ENCODE data around the gene ZNF548. TPM values are rescaled to one million over a fixed set of nuclear protein-coding genes. Genes with fewer than 3 reads are reported as not detected.

Gene ZNF548
- total RNA-seq, 1 donor from 2014 or later = 16.6 TPM

GRCh38 chr19:57419439-57419838, 29.8 kb downstream of the ZNF548 start:
- Histone ChIP-seq H3K4me1 (ENCODE audit: insufficient read depth, low read length) (no peaks in the 10 kb centered on the region), H2AFZ (ENCODE audit: low read depth, low read length) (no peak overlapping the region), H3K79me2 (ENCODE audit: insufficient read depth, low read length) (peaks cover 33% of the 10 kb centered on the region), H3K4me2 (ENCODE audit: low read length) (no peak overlapping the region), H3K27me3 (ENCODE audit: insufficient read depth, low read length) (no peaks in the 10 kb centered on the region), H3K4me3 (ENCODE audit: insufficient read depth, low read depth, low read length) (peak overlapping the region; percentile 10), H3K9ac (ENCODE audit: low read length) (no peak overlapping the region), H3K27ac (ENCODE audit: low read depth, low read length) (no peak overlapping the region), H4K20me1 (ENCODE audit: insufficient read depth, low read length) (no peaks in the 10 kb centered on the region), H3K9me3 (ENCODE audit: insufficient read depth, low read depth, low read length) (peaks cover 34% of the 10 kb centered on the region), H3K36me3 (ENCODE audit: insufficient read depth, low read length) (peaks cover 31% of the 10 kb centered on the region)
- Mint-ChIP-seq H3K9me3 (ENCODE audit: unreplicated experiment) (peaks cover 12% of the 10 kb centered on the region), H3K27ac (ENCODE audit: unreplicated experiment) (no peak overlapping the region), H3K27me3 (ENCODE audit: low read depth, unreplicated experiment) (no peaks in the 10 kb centered on the region), H3K4me3 (ENCODE audit: unreplicated experiment) (no peak overlapping the region), H3K36me3 (ENCODE audit: low read depth, unreplicated experiment) (peaks cover 46% of the 10 kb centered on the region), H3K4me1 (ENCODE audit: low read depth, unreplicated experiment) (no peaks in the 10 kb centered on the region)
- DNase-seq (ENCODE audit: low read depth) (no peak), FAIRE-seq (no peak)
- TF ChIP-seq EZH2 (IDR thresholded peaks at IDR 0.05; ENCODE audit: insufficient read depth, low read length) (no peak), CTCF (IDR thresholded peaks at IDR 0.05; ENCODE audit: insufficient read depth, low read depth, low read length) (no peak)

DNA sequence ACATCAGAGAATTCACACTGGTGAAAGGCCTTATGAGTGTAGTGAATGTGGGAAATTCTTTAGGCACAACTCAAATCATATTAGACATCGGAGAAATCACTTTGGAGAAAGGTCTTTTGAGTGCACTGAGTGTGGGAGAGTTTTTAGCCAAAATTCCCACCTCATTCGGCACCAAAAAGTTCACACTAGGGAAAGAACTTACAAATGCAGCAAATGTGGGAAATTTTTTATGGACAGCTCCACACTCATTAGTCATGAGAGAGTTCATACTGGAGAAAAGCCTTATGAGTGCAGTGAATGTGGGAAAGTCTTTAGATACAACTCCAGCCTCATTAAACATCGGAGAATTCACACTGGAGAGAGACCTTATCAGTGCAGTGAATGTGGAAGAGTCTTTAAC, 31.4 kb downstream of the ZNF548 start:
- Mint-ChIP-seq H3K9me3 (ENCODE audit: unreplicated experiment) (peaks cover 12% of the 10 kb centered on the region), H3K27ac (ENCODE audit: unreplicated experiment) (no peak overlapping the region), H3K4me1 (ENCODE audit: low read depth, unreplicated experiment) (no peaks in the 10 kb centered on the region), H3K36me3 (ENCODE audit: low read depth, unreplicated experiment) (peaks cover 39% of the 10 kb centered on the region), H3K4me3 (ENCODE audit: unreplicated experiment) (no peak overlapping the region), H3K27me3 (ENCODE audit: low read depth, unreplicated experiment) (no peaks in the 10 kb centered on the region)
- TF ChIP-seq EZH2 (IDR thresholded peaks at IDR 0.05; ENCODE audit: insufficient read depth, low read length) (no peak), CTCF (IDR thresholded peaks at IDR 0.05; ENCODE audit: insufficient read depth, low read depth, low read length) (no peak)
- H3K27ac ChIP-seq (ENCODE audit: low read depth, low read length) = no peak overlapping the region
- peaks cover 31% of the 10 kb centered on the region for H3K36me3 ChIP-seq (ENCODE audit: insufficient read depth, low read length)
- H4K20me1 ChIP-seq (ENCODE audit: insufficient read depth, low read length) = no peaks in the 10 kb centered on the region
- H2AFZ ChIP-seq (ENCODE audit: low read depth, low read length) = no peak overlapping the region
- H3K4me1 ChIP-seq (ENCODE audit: insufficient read depth, low read length) = no peaks in the 10 kb centered on the region
- H3K27me3 ChIP-seq (ENCODE audit: insufficient read depth, low read length) = no peaks in the 10 kb centered on the region
- DNase-seq (ENCODE audit: low read depth) = no peak
- H3K9me3 ChIP-seq (ENCODE audit: insufficient read depth, low read depth, low read length) = peaks cover 36% of the 10 kb centered on the region
- peaks cover 21% of the 10 kb centered on the region for H3K79me2 ChIP-seq (ENCODE audit: insufficient read depth, low read length)
- no peak for FAIRE-seq
- no peak overlapping the region for H3K4me2 ChIP-seq (ENCODE audit: low read length)
- no peak overlapping the region for H3K9ac ChIP-seq (ENCODE audit: low read length)
- no peak overlapping the region for H3K4me3 ChIP-seq (ENCODE audit: insufficient read depth, low read depth, low read length)

- Mint-ChIP-seq H3K4me3 (ENCODE audit: unreplicated experiment) (peak overlapping the region; percentile 95), H3K4me1 (ENCODE audit: low read depth, unreplicated experiment) (peaks cover 7% of the 10 kb centered on the region), H3K27me3 (ENCODE audit: low read depth, unreplicated experiment) (no peaks in the 10 kb centered on the region), H3K36me3 (ENCODE audit: low read depth, unreplicated experiment) (peaks cover 13% of the 10 kb centered on the region), H3K9me3 (ENCODE audit: unreplicated experiment) (peaks cover 2% of the 10 kb centered on the region), H3K27ac (ENCODE audit: unreplicated experiment) (peak overlapping the region; percentile 87)
- Histone ChIP-seq H3K9me3 (ENCODE audit: insufficient read depth, low read depth, low read length) (peaks cover 13% of the 10 kb centered on the region), H3K27ac (ENCODE audit: low read depth, low read length) (no peak overlapping the region), H3K36me3 (ENCODE audit: insufficient read depth, low read length) (no peaks in the 10 kb centered on the region), H2AFZ (ENCODE audit: low read depth, low read length) (peak overlapping the region; percentile 98), H3K4me3 (ENCODE audit: insufficient read depth, low read depth, low read length) (peak overlapping the region; percentile 92), H4K20me1 (ENCODE audit: insufficient read depth, low read length) (no peaks in the 10 kb centered on the region), H3K27me3 (ENCODE audit: insufficient read depth, low read length) (no peaks in the 10 kb centered on the region), H3K4me2 (ENCODE audit: low read length) (peak overlapping the region; percentile 94), H3K4me1 (ENCODE audit: insufficient read depth, low read length) (peaks cover 3% of the 10 kb centered on the region), H3K79me2 (ENCODE audit: insufficient read depth, low read length) (peaks cover 43% of the 10 kb centered on the region), H3K9ac (ENCODE audit: low read length) (peak overlapping the region; percentile 84)
- FAIRE-seq (peak; percentile 41), DNase-seq (ENCODE audit: low read depth) (no peak)
- TF ChIP-seq CTCF (IDR thresholded peaks at IDR 0.05; ENCODE audit: insufficient read depth, low read depth, low read length) (no peak), EZH2 (IDR thresholded peaks at IDR 0.05; ENCODE audit: insufficient read depth, low read length) (no peak)
These were observed 44.9 kb downstream of the ZNF548 start for GRCh38 chr19:57434386-57435061.

Data from astrocyte (in vitro differentiated cells and primary cell).